MM.1S (cell line): ENCODE measurements around the gene HARS1.
"Not testable (repeated sequence)": the region's sequence is repeated elsewhere in the genome, so short reads cannot be mapped to it uniquely, and the experiment has no call there.

Source experiments
- DNase-seq: peaks from one replicate; pipeline ENCODE4 v3.0.0-alpha.2; 2015
- H2AFZ ChIP-seq: fragments of 300-600 bp; sonication (generic); 2 replicates; pipeline ENCODE4 v1.6.0; 2016; ENCODE audit warnings: antibody characterized with exemption, low read length
- H3F3A ChIP-seq: fragments of 300-600 bp; sonication (generic); 2 replicates; pipeline ENCODE4 v1.6.1; 2016; ENCODE audit warnings: mild to moderate bottlenecking, antibody characterized with exemption, low read length, moderate library complexity, mixed read lengths; ENCODE audit not compliant: insufficient read depth
- H3K27ac ChIP-seq: fragments of 300-600 bp; sonication (generic); 2 replicates; pipeline ENCODE4 v1.5.1; 2016; ENCODE audit warnings: mild to moderate bottlenecking, low read length
- H3K27me3 ChIP-seq: fragments of 300-600 bp; sonication (generic); replicated peaks from 2 replicates; pipeline ENCODE4 v1.6.0; 2016; ENCODE audit warnings: low read length; ENCODE audit not compliant: insufficient read depth
- H3K36me3 ChIP-seq: fragments of 300-600 bp; sonication (generic); replicated peaks from 2 replicates; pipeline ENCODE4 v1.6.1; 2016; ENCODE audit warnings: mild to moderate bottlenecking, low read length, mixed read lengths; ENCODE audit not compliant: insufficient read depth
- H3K4me1 ChIP-seq: fragments of 300-600 bp; sonication (generic); 2 replicates; pipeline ENCODE4 v1.6.1; 2016; ENCODE audit warnings: low read length, mixed read lengths
- H3K4me2 ChIP-seq: fragments of 300-600 bp; sonication (generic); 2 replicates; pipeline ENCODE4 v1.6.0; 2016; ENCODE audit warnings: low read depth, low read length
- H3K4me3 ChIP-seq: fragments of 300-600 bp; sonication (generic); 2 replicates; pipeline ENCODE4 v1.5.1; 2016; ENCODE audit warnings: low read length, mixed read lengths
- H3K79me2 ChIP-seq: fragments of 300-600 bp; sonication (generic); 2 replicates; pipeline ENCODE4 v1.6.1; 2016; ENCODE audit warnings: mixed run types, low read length, mixed read lengths
- H3K9ac ChIP-seq: fragments of 300-600 bp; sonication (generic); 2 replicates; pipeline ENCODE4 v1.6.1; 2016; ENCODE audit warnings: low read length, mixed read lengths
- H3K9me2 ChIP-seq: fragments of 300-600 bp; sonication (generic); replicated peaks from 2 replicates; pipeline ENCODE4 v1.6.1; 2016; ENCODE audit warnings: mild to moderate bottlenecking, low read length, mixed read lengths; ENCODE audit not compliant: insufficient read depth
- H3K9me3 ChIP-seq: fragments of 300-600 bp; sonication (generic); replicated peaks from 2 replicates; pipeline ENCODE4 v1.6.1; 2016; ENCODE audit warnings: mild to moderate bottlenecking, low read length, mixed read lengths; ENCODE audit not compliant: insufficient read depth
- H4K20me1 ChIP-seq: fragments of 300-600 bp; sonication (generic); 2 replicates; pipeline ENCODE4 v1.6.1; 2016; ENCODE audit warnings: mild to moderate bottlenecking, low read length, moderate library complexity, mixed read lengths; ENCODE audit not compliant: insufficient read depth
- CTCF ChIP-seq: fragments of 300-600 bp; sonication (generic); IDR thresholded peaks from 2 replicates; pipeline ENCODE4 v1.5.1; 2016; ENCODE audit warnings: antibody characterized with exemption, low read length, mixed read lengths
- EZH2 ChIP-seq: fragments of 300-600 bp; sonication (generic); optimal IDR thresholded peaks from 2 replicates; pipeline ENCODE3; 2017; ENCODE audit warnings: low read depth, mild to moderate bottlenecking, antibody characterized with exemption, low read length, mixed read lengths
- EZH2phosphoT487 ChIP-seq: fragments of 300-600 bp; sonication (generic); IDR thresholded peaks from 2 replicates; pipeline ENCODE4 v1.6.1; 2018; ENCODE audit warnings: antibody characterized with exemption, low read length

HARS1 gene

GRCh38 chr5:140641716-140642115 is 49.5 kb downstream of the HARS1 start:
- TF ChIP-seq EZH2, result no peak
- H3K4me3 ChIP-seq, result no peak overlapping the region
- no peak overlapping the region for H3K9ac ChIP-seq
- no peak overlapping the region for H2AFZ ChIP-seq
- no peak for DNase-seq
- H3K4me1 ChIP-seq, result peaks cover 9% of the 10 kb centered on the region
- H3K36me3 ChIP-seq, result no peaks in the 10 kb centered on the region
- no peaks in the 10 kb centered on the region for H4K20me1 ChIP-seq
- no peaks in the 10 kb centered on the region for H3K9me2 ChIP-seq
- H3K9me3 ChIP-seq, result no peaks in the 10 kb centered on the region
- H3F3A ChIP-seq, result peaks cover 4% of the 10 kb centered on the region; the same call in 1 of the 2 replicates
- H3K27ac ChIP-seq, result no peak overlapping the region
- peaks cover 40% of the 10 kb centered on the region for H3K79me2 ChIP-seq
- no peak overlapping the region for H3K4me2 ChIP-seq
- H3K27me3 ChIP-seq, result no peaks in the 10 kb centered on the region

- Histone ChIP-seq H3K36me3 (no peaks in the 10 kb centered on the region), H3K27me3 (no peaks in the 10 kb centered on the region), H2AFZ (peak within 1 kb of the TSS; percentile 94), H3K9me2 (no peaks in the 10 kb centered on the region), H3K79me2 (peaks cover 17% of the 10 kb centered on the region), H3K9me3 (no peaks in the 10 kb centered on the region), H3K4me1 (peaks cover 5% of the 10 kb centered on the region; the same call in 1 of the 2 replicates), H3K27ac (peak within 1 kb of the TSS; percentile 47; the same call in 1 of the 2 replicates), H4K20me1 (no peaks in the 10 kb centered on the region), H3F3A (peaks cover 12% of the 10 kb centered on the region), H3K4me2 (peak within 1 kb of the TSS; percentile 94), H3K9ac (peak within 1 kb of the TSS; percentile 81), H3K4me3 (peak within 1 kb of the TSS; percentile 79)
- TF ChIP-seq EZH2 (no peak), CTCF (peak; percentile 64)
- peak; percentile 94 for DNase-seq
Observed at GRCh38 chr5:140639148-140639981, 51.8 kb downstream of the HARS1 start, which contains the start of gene TMCO6. TSS of gene TMCO6 (plus strand) at chr5:140639451. CDS start at chr5:140639528, 77 bp downstream.

GRCh38 chr5:140638898-140639147 is 52.3 kb downstream of the HARS1 start:
- DNase-seq, H4K20me1 ChIP-seq, H3K36me3 ChIP-seq, H3K9me2 ChIP-seq, H3K4me1 ChIP-seq, H3K27me3 ChIP-seq, H3K9me3 ChIP-seq: not testable (repeated sequence)
- Histone ChIP-seq H3K27ac (peak overlapping the region; percentile 47; the same call in 1 of the 2 replicates), H3K4me3 (peak overlapping the region; percentile 79), H3K79me2 (peaks cover 12% of the 10 kb centered on the region), H3K4me2 (peak overlapping the region; percentile 81), H3K9ac (peak overlapping the region; percentile 46; the same call in 1 of the 2 replicates), H3F3A (peaks cover 12% of the 10 kb centered on the region), H2AFZ (peak overlapping the region; percentile 94)

- Histone ChIP-seq H2AFZ (no peak overlapping the region), H3K4me3 (no peak overlapping the region), H3K4me2 (no peak overlapping the region), H3K79me2 (peaks cover 8% of the 10 kb centered on the region; the same call in 1 of the 2 replicates), H3K9me3 (no peaks in the 10 kb centered on the region), H3K36me3 (no peaks in the 10 kb centered on the region), H4K20me1 (no peaks in the 10 kb centered on the region), H3K9me2 (no peaks in the 10 kb centered on the region), H3K4me1 (peaks cover 7% of the 10 kb centered on the region; the same call in 1 of the 2 replicates), H3K9ac (no peak overlapping the region), H3K27me3 (0 out of 2 replicates have a peak, but pooled peaks cover 6% of the 10 kb centered on the region), H3F3A (peaks cover 12% of the 10 kb centered on the region), H3K27ac (no peak overlapping the region)
- TF ChIP-seq EZH2, result no peak
- no peak for TF ChIP-seq CTCF
- no peak for TF ChIP-seq EZH2phosphoT487
- DNase-seq, result no peak
Observed at GRCh38 chr5:140637371-140638100, 53.6 kb downstream of the HARS1 start.
